Small intestine (tissue), 7 donors: ENCODE measurements around the gene CEP70. TPM values are rescaled to one million over a fixed set of nuclear protein-coding genes. Genes with fewer than 3 reads are reported as not detected.
"Not testable (repeated sequence)": the region's sequence is repeated elsewhere in the genome, so short reads cannot be mapped to it uniquely, and the experiment has no call there.

Experiments
- DNase-seq, 2 donors: peaks; one replicate each; pipeline versions ENCODE4 v3.0.0 to v3.0.0-alpha.2; 2013
- FAIRE-seq: peaks from 2 replicates; lab custom pipeline; 2012; peaks lifted over from hg19 to GRCh38; lab: Jason Lieb, UNC
- H3K27ac ChIP-seq, 3 donors: one replicate each; pipeline ENCODE4 v1.5.1; 2013; ENCODE audit warnings: low read length in 2 of 3, mild to moderate bottlenecking in 2 of 3, control low read depth in 1 of 3, inconsistent platforms in 1 of 3, low read depth in 1 of 3, moderate library complexity in 1 of 3
- H3K27me3 ChIP-seq, 3 donors: one replicate each; pipeline ENCODE4 v1.6.1; 2013; ENCODE audit warnings: low read length in 3 of 3, inconsistent platforms in 1 of 3; ENCODE audit not compliant: control insufficient read depth in 3 of 3, insufficient read depth in 3 of 3
- H3K36me3 ChIP-seq, 3 donors: one replicate each; pipeline ENCODE4 v1.6.1; 2013; ENCODE audit warnings: low read length in 3 of 3, inconsistent platforms in 1 of 3, low read depth in 1 of 3, mild to moderate bottlenecking in 1 of 3, moderate library complexity in 1 of 3; ENCODE audit not compliant: control insufficient read depth in 3 of 3, insufficient read depth in 2 of 3
- H3K4me1 ChIP-seq, 3 donors: one replicate each; pipeline ENCODE4 v1.6.1; 2013; ENCODE audit warnings: low read length in 2 of 3, inconsistent platforms in 1 of 3, low read depth in 1 of 3, mild to moderate bottlenecking in 1 of 3, moderate library complexity in 1 of 3; ENCODE audit not compliant: control insufficient read depth in 3 of 3, insufficient read depth in 2 of 3
- H3K4me3 ChIP-seq, 3 donors: one replicate each; pipeline ENCODE4 v1.5.1; 2013; ENCODE audit warnings: low read length in 3 of 3, control low read depth in 1 of 3, inconsistent platforms in 1 of 3, low read depth in 1 of 3, mild to moderate bottlenecking in 1 of 3, moderate library complexity in 1 of 3
- H3K9me3 ChIP-seq, 2 donors: one replicate each; pipeline ENCODE4 v1.6.1; 2013; ENCODE audit warnings: low read depth in 1 of 2, low read length in 1 of 2; ENCODE audit not compliant: control insufficient read depth in 2 of 2, insufficient read depth in 1 of 2
- WGBS, 3 donors: extraction: QIAGEN DNeasy Blood & Tissue Kit; methylation state at CpG; one replicate each; pipeline ENCODE4 v1.1.7; 2013; 5-methylcytosine and 5-hydroxymethylcytosine counted together
- polyA plus RNA-seq, 4 donors: library from polyadenylated mRNA; stranded (reverse) in 3 of 4; unstranded in 1 of 4; fragments of 200-250 nt in 3 of 4; fragments of 120-200 nt in 1 of 4; gene quantifications; one replicate each; pipeline versions ENCODE4 v1.2.1 to v1.2.3, GENCODE V29; 2013
- donor health status: healthy with polysubstance abuse.
- donor health status: control.
- donor health status: control.
- donor health status: Bipolar disorder and iron deficiency.
- donor health status: healthy.

Gene CEP70
- polyA plus RNA-seq, 4 donors = 15.2 to 23.5 (median 20.4) TPM

DNA sequence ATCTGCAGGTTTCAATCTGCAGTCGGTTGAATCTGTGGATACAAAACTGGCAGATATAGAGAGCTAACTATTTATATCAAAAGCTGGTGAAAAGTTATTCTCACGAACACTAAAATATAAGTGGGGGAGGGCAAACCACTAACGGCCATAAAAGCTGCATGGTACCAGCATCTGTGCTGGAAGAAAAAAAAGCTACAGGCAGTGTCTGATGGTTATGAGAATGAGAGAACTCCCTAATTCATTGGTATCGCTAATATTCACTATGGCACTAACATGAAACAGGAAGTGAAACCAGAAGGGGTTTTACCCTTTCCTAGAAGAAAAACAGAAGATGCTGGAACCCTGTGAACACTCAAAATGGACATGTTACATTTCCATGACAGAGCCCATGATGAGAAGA is 15.9 kb downstream of the CEP70 start:
- no peak overlapping the region for H3K4me3 ChIP-seq
- DNase-seq (no peak), FAIRE-seq (no peak)
- H3K27ac ChIP-seq = no peak overlapping the region
- peaks cover 0 to 11% of the 10 kb centered on the region in 2 donors for H3K9me3 ChIP-seq
- H3K27me3 ChIP-seq = no peaks in the 10 kb centered on the region
- WGBS, 3 donors = 60 to 79% (median 62%) methylated on average over 4 of the region's 4 CpGs
- H3K36me3 ChIP-seq = peaks cover 0 to 5% (median 1%) of the 10 kb centered on the region in 3 donors
- no peaks in the 10 kb centered on the region for H3K4me1 ChIP-seq

DNA sequence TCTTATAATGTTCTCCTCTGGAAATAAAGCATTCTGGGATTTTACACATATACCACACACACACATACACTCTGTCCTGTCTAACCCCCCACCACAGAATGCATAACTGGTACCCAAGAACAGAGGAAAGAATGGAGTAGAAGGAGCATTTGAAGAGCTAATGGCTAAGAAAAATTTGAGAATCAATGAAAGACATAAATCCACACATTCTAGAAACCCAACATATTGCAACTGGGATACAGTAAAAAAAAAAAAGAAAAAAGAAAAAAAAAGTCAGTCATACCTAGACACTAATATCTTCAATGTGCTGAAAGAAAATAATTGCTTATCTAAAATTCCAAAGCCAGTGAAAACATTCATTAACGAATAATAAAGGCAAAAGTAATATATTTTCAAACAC is 20.9 kb downstream of the CEP70 start:
- DNase-seq (no peak), FAIRE-seq (no peak)
- H3K36me3 ChIP-seq = peaks cover 0 to 7% (median 1%) of the 10 kb centered on the region in 3 donors
- peaks cover 0 to 13% of the 10 kb centered on the region in 2 donors for H3K9me3 ChIP-seq
- no peaks in the 10 kb centered on the region for H3K27me3 ChIP-seq
- no peak overlapping the region for H3K4me3 ChIP-seq
- 82 to 100% (median 94%) methylated on average over 1 of the region's 1 CpG for WGBS, 3 donors
- H3K27ac ChIP-seq = no peak overlapping the region
- no peaks in the 10 kb centered on the region for H3K4me1 ChIP-seq

GRCh38 chr3:138569624-138570023 is 24.4 kb downstream of the CEP70 start:
- not testable (repeated sequence) for H3K27ac ChIP-seq, H3K27me3 ChIP-seq, H3K4me3 ChIP-seq, FAIRE-seq, H3K36me3 ChIP-seq, DNase-seq, H3K4me1 ChIP-seq
- 95 to 98% (median 96%) methylated on average over 8 of the region's 8 CpGs for WGBS, 3 donors
- peaks cover 0 to 12% of the 10 kb centered on the region in 2 donors for H3K9me3 ChIP-seq

DNA sequence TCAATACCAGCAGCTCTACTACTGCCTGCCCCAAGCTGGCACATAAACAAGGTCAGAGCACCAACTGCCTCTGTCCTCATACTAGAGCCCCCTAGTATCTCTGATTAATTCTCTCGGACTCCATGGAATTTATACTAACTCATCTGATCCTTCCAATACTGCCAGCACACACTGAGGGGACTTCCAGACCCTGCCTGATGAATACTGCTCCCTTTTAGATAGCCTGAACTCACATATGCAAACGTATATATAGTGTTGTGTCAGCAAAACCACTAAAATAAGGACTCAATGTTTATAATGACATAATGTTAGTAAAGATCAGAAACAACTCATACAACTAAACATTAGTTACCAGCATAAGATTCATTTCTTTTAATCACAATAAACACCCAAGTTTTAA is 25.0 kb downstream of the CEP70 start:
- Histone ChIP-seq H3K27me3 (no peaks in the 10 kb centered on the region), H3K4me3 (no peak overlapping the region), H3K36me3 (peaks cover 0 to 6% (median under 1%) of the 10 kb centered on the region in 3 donors), H3K27ac (no peak overlapping the region), H3K4me1 (no peaks in the 10 kb centered on the region), H3K9me3 (peaks cover 0 to 7% of the 10 kb centered on the region in 2 donors)
- DNase-seq = no peak
- no peak for FAIRE-seq
- 76 to 82% (median 80%) methylated on average over 2 of the region's 2 CpGs for WGBS, 3 donors

DNA sequence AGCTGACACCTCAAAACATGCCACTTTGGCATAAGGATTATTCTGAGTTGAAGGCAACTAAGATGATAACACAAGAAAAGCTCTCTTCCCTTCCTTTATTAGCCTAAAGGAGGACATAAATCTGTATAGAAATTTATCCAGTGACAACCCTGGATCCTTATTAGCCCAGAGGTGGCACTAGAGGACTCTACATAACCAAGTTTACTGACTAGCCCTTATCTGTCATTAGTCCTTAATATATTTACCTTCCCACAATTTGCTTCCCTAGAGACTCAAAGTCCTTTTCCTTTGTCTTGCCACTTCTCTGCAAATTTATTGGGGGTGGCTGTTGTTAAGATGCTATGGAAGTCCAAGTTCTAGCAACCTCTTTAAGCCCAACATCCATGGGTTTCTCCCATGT is 26.7 kb downstream of the CEP70 start:
- FAIRE-seq = peak; percentile 39
- peak; percentile 47 to 80 for DNase-seq
- Histone ChIP-seq H3K4me1 (no peaks in the 10 kb centered on the region), H3K36me3 (peaks cover 0 to 3% (median 0%) of the 10 kb centered on the region in 3 donors), H3K9me3 (peaks cover 0 to 2% of the 10 kb centered on the region in 2 donors), H3K27me3 (no peaks in the 10 kb centered on the region), H3K27ac (no peak overlapping the region), H3K4me3 (no peak overlapping the region)

- WGBS, 3 donors = 44 to 89% (median 83%) methylated on average over 2 of the region's 2 CpGs
- H3K27me3 ChIP-seq, H3K4me3 ChIP-seq, FAIRE-seq, H3K9me3 ChIP-seq, H3K36me3 ChIP-seq, H3K27ac ChIP-seq, DNase-seq, H3K4me1 ChIP-seq: not testable (repeated sequence)
These were observed 27.8 kb downstream of the CEP70 start for GRCh38 chr3:138566293-138566692.

DNA sequence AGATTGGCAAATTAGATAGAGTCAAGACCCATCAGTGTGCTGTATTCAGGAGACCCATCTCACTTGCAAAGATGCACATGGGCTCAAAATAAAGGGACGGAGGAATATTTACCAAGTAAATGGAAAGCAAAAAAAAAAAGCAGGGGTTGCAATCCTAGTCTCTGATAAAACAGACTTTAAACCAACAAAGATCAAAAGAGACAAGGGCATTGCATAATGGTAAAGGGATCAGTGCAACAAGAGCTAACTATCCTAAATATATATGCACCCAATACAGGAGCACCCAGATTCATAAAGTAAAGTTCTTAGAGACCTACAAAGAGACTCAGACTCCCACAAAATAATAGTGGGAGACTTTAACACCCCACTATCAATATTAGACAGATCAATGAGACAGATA is 31.2 kb downstream of the CEP70 start:
- H3K4me3 ChIP-seq, DNase-seq, FAIRE-seq, H3K4me1 ChIP-seq, H3K27me3 ChIP-seq, H3K27ac ChIP-seq: not testable (repeated sequence)
- peaks cover 0 to 24% of the 10 kb centered on the region in 2 donors for H3K9me3 ChIP-seq
- H3K36me3 ChIP-seq = peaks cover 0 to 14% (median 0%) of the 10 kb centered on the region in 3 donors
- 94 to 96% (median 95%) methylated on average over 1 of the region's 1 CpG for WGBS, 3 donors

- H3K4me3 ChIP-seq = no peak overlapping the region
- FAIRE-seq (no peak), DNase-seq (no peak)
- 95 to 97% (median 96%) methylated on average over 6 of the region's 6 CpGs for whole genome bisulfite sequencing, 3 donors
- no peaks in the 10 kb centered on the region for H3K4me1 ChIP-seq
- H3K9me3 ChIP-seq = peaks cover 0 to 34% of the 10 kb centered on the region in 2 donors
- no peaks in the 10 kb centered on the region for H3K27me3 ChIP-seq
- H3K27ac ChIP-seq = no peak overlapping the region
- peaks cover 0 to 14% (median 2%) of the 10 kb centered on the region in 3 donors for H3K36me3 ChIP-seq
These were observed 33.6 kb downstream of the CEP70 start for GRCh38 chr3:138560501-138560900.

GRCh38 chr3:138559134-138559533 is 34.9 kb downstream of the CEP70 start:
- DNase-seq (no peak), FAIRE-seq (no peak)
- Histone ChIP-seq H3K27ac (no peak overlapping the region), H3K4me1 (no peaks in the 10 kb centered on the region), H3K27me3 (no peaks in the 10 kb centered on the region), H3K4me3 (no peak overlapping the region), H3K9me3 (peaks cover 0 to 39% of the 10 kb centered on the region in 2 donors), H3K36me3 (peaks cover 0 to 16% (median 2%) of the 10 kb centered on the region in 3 donors)
- 72 to 91% (median 86%) methylated on average over 4 of the region's 4 CpGs for WGBS, 3 donors
